GM12878 (cell line): ENCODE results near the gene SIK2. TPM values are rescaled to one million over a fixed set of nuclear protein-coding genes. Genes with fewer than 3 reads are reported as not detected.

Experiments
- ATAC-seq: fragments of 200-7000 bp; cut with Tn5 transposase; 3 replicates; pipeline ENCODE4 v1.9.1; 2020; ENCODE audit warnings: mild to moderate bottlenecking, moderate library complexity
- BruUV-seq: library from RNA; stranded (reverse); fragments of 400-500 nt; replicated peaks from 2 replicates; lab custom pipeline; 2021; lab: Mats Ljungman, UMichigan
- CTCF ChIA-PET: fragments of 300-600 bp; sonication (Branson Sonifier 250); formaldehyde crosslinking; extraction: SDS; loops from one replicate; lab custom pipeline; 2021; ENCODE audit warnings: inconsistent platforms; lab: Yijun Ruan, JAX
- POLR2A ChIA-PET: fragments of 350-600 bp; formaldehyde crosslinking; extraction: SDS; loops from one replicate; lab custom pipeline; 2021; ENCODE audit warnings: inconsistent platforms; lab: Charles Lee
- RAD21 ChIA-PET: fragments of 300-600 bp; sonication (Branson Sonifier 250); formaldehyde crosslinking; loops from one replicate; lab custom pipeline; 2023; ENCODE audit warnings: antibody characterized with exemption; ENCODE audit not compliant: unreplicated experiment; lab: Charles Lee
- SMC1A ChIA-PET: fragments of 300-600 bp; sonication (Branson Sonifier 250); formaldehyde crosslinking; loops from one replicate; lab custom pipeline; 2023; ENCODE audit not compliant: unreplicated experiment, uncharacterized antibody; lab: Charles Lee
- DNase-seq: peaks from one replicate; pipeline ENCODE4 v3.0.0-alpha.2; 2011; ENCODE audit warnings: low read depth, low spot score
- FAIRE-seq: peaks from 3 replicates; lab custom pipeline; 2011; peaks lifted over from hg19 to GRCh38; lab: Jason Lieb, UNC
- H2AFZ ChIP-seq: 2 replicates; pipeline ENCODE4 v1.6.0; 2011; ENCODE audit warnings: low read depth, low read length, control low read depth; ENCODE audit not compliant: control insufficient read depth
- H3K27ac ChIP-seq: 2 replicates; pipeline ENCODE4 v1.5.1; 2011; ENCODE audit warnings: control low read depth; ENCODE audit not compliant: control insufficient read depth, insufficient read depth
- H3K27me3 ChIP-seq, 2 experiments: replicated peaks in 1 of 2; 2 replicates each; pipeline versions ENCODE4 v1.6.0 to v1.6.1; 2011; ENCODE audit warnings: low read length in 1 of 2; ENCODE audit not compliant: control insufficient read depth in 2 of 2, insufficient read depth in 2 of 2
- H3K36me3 ChIP-seq, 2 experiments: 2 replicates each; pipeline ENCODE4 v1.5.1; 2011; ENCODE audit warnings: low read length in 1 of 2; ENCODE audit not compliant: control insufficient read depth in 2 of 2, insufficient read depth in 2 of 2
- H3K4me1 ChIP-seq: 2 replicates; pipeline ENCODE4 v1.6.1; 2011; ENCODE audit warnings: mild to moderate bottlenecking, low read length, moderate library complexity, mixed read lengths; ENCODE audit not compliant: control insufficient read depth, insufficient read depth
- H3K4me2 ChIP-seq: 2 replicates; pipeline ENCODE4 v1.6.0; 2011; ENCODE audit warnings: control low read depth; ENCODE audit not compliant: control insufficient read depth, insufficient read depth
- H3K4me3 ChIP-seq: fragments of 200-600 bp; sonication (generic); 2 replicates; pipeline ENCODE4 v1.5.1; 2016
- H3K79me2 ChIP-seq: 2 replicates; pipeline ENCODE4 v1.6.0; 2011; ENCODE audit warnings: low read length; ENCODE audit not compliant: control insufficient read depth, insufficient read depth
- H3K9ac ChIP-seq: 2 replicates; pipeline ENCODE4 v1.8.0; 2011; ENCODE audit warnings: low read length, control low read depth, mixed read lengths; ENCODE audit not compliant: control insufficient read depth, insufficient read depth
- H3K9me3 ChIP-seq: replicated peaks from 3 replicates; pipeline ENCODE4 v1.5.1; 2011; ENCODE audit warnings: mild to moderate bottlenecking, low read length; ENCODE audit not compliant: control insufficient read depth, insufficient read depth
- H4K20me1 ChIP-seq: 2 replicates; pipeline ENCODE4 v1.6.0; 2011; ENCODE audit not compliant: control insufficient read depth, insufficient read depth
- CBX3 ChIP-seq: fragments of 200-600 bp; sonication (generic); IDR thresholded peaks from 2 replicates; pipeline ENCODE4 v1.6.1; 2016; ENCODE audit warnings: low read depth, borderline replicate concordance
- CTCF ChIP-seq, 3 experiments: IDR thresholded peaks in 2 of 3; conservative IDR thresholded peaks in 1 of 3; 2 replicates each; pipeline ENCODE4 v1.5.1; 2011; ENCODE audit warnings: low read depth in 3 of 3, low read length in 3 of 3, mild to moderate bottlenecking in 3 of 3, control low read depth in 2 of 3, moderate library complexity in 2 of 3, inconsistent platforms in 1 of 3, mixed read lengths in 1 of 3; ENCODE audit not compliant: control insufficient read depth in 2 of 3, insufficient read depth in 1 of 3; ENCODE audit errors: extremely low read depth in 1 of 3
- MTA3 ChIP-seq: IDR thresholded peaks from 2 replicates; pipeline ENCODE4 v1.6.1; 2012; ENCODE audit warnings: low read length, inconsistent platforms, borderline replicate concordance
- POU2F2 ChIP-seq: IDR thresholded peaks from 3 replicates; pipeline ENCODE4 v1.6.1; 2011; ENCODE audit warnings: low read depth, mild to moderate bottlenecking, low read length, borderline replicate concordance
- RAD51 ChIP-seq: fragments of 450-650 bp; IDR thresholded peaks from 2 replicates; pipeline ENCODE4 v1.6.1; 2016; ENCODE audit warnings: moderate library complexity, mild to moderate bottlenecking, inconsistent platforms
- SREBF1 ChIP-seq: IDR thresholded peaks from 2 replicates; pipeline ENCODE4 v1.6.1; 2012; ENCODE audit warnings: mild to moderate bottlenecking, low read length
- SRF ChIP-seq, 2 experiments: IDR thresholded peaks; 2 replicates each; pipeline ENCODE4 v1.6.1; 2011; ENCODE audit warnings: low read depth in 2 of 2, low read length in 2 of 2, mild to moderate bottlenecking in 1 of 2, moderate library complexity in 1 of 2
- ZNF384 ChIP-seq: IDR thresholded peaks from 2 replicates; pipeline ENCODE4 v1.6.1; 2012; ENCODE audit warnings: low read depth, mild to moderate bottlenecking, low read length, improper control_type of control experiment, borderline replicate concordance
- ZNF622 ChIP-seq: fragments of 450-650 bp; IDR thresholded peaks from 2 replicates; pipeline ENCODE4 v1.6.1; 2017; ENCODE audit warnings: mild to moderate bottlenecking, inconsistent platforms
- WGBS: methylation state at CpG from one replicate; pipeline ENCODE4 v1.1.6; 2016; ENCODE audit warnings: low lambda C conversion rate; ENCODE audit not compliant: insufficient replicate concordance, insufficient coverage; ENCODE audit errors: missing lambda C conversion rate; 5-methylcytosine and 5-hydroxymethylcytosine counted together
- in situ Hi-C: fragments of 300-500 bp; cut with MboI; formaldehyde crosslinking; loops from 9 replicates; pipeline ENCODE4 v1.14.3; 2018; ENCODE audit warnings: mixed read lengths
- intact Hi-C: fragments of 100-400 bp; cut with micrococcal nuclease; formaldehyde crosslinking; loops from one replicate; pipeline ENCODE4 v1.14.2; 2022; ENCODE audit not compliant: unreplicated experiment
- polyA plus RNA-seq, 11 experiments: library from polyadenylated mRNA; depleted of rRNA in 4 of 11; unstranded in 6 of 11; stranded (reverse) in 5 of 11; fragments of >200 nt; fragmentation: Nextera tagmentation in 4 of 11; fragmentation: Illumina TruSeq in 1 of 11; extraction: Ambion mirVana in 4 of 11; extraction: Trizol in 1 of 11; gene quantifications; 1 replicate in 1 of 11; 2 replicates in 10 of 11; pipeline versions ENCODE4 v1.2.1 to v1.2.3, GENCODE V29; 2011 to 2016; ENCODE audit warnings: inconsistent platforms in 2 of 11, missing spikeins in 2 of 11, low read depth in 1 of 11
- total RNA-seq, 4 experiments: library from RNA; depleted of rRNA in 3 of 4; stranded (reverse); fragments of >200 nt in 3 of 4; fragmentation: Illumina TruSeq in 1 of 4; extraction: Trizol in 1 of 4; gene quantifications; 2 replicates each; pipeline versions ENCODE4 v1.2.1 to v1.2.3, GENCODE V29; 2013 to 2021
- TF ChIP-seq, protein P1 (sequence below): fragments of 450-650 bp; formaldehyde crosslinking; IDR thresholded peaks from 2 replicates; pipeline ENCODE4 v1.5.0; 2022; ENCODE audit warnings: mild to moderate bottlenecking, missing genetic modification characterization
- TF ChIP-seq, protein P2 (sequence below): fragments of 150-350 bp; IDR thresholded peaks from 2 replicates; pipeline ENCODE4 v1.6.1; 2016; ENCODE audit warnings: low read depth, low read length

Gene SIK2
- total and polyA plus RNA-seq, 10 of the 15 experiments (the other 5 are each of a cell fraction or from before 2014, with no cell fraction given) = 0.97 to 14.2 (median 4.5) TPM

DNA sequence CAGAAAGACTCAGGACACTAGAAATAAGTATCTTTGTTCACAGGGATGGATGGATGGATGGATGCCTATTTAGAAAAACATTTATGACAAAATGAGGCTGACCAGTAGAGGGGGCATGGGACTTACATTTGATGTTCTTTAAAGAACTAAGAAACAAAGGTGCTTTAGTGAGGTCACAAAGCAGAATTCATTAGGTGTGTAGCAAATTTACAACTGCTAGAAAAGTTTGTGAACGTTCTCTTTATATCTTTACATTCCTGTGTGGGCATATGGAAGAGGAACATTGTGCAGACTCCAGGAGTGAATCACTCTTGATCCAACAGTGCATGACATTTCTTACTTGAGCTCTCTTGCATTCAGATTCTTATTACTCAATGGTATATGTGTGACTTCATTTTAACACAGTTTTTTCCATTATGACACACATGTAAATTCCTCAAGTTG is 15.8 kb upstream of the SIK2 start (continued):
- TF ChIP-seq, protein P1, sequence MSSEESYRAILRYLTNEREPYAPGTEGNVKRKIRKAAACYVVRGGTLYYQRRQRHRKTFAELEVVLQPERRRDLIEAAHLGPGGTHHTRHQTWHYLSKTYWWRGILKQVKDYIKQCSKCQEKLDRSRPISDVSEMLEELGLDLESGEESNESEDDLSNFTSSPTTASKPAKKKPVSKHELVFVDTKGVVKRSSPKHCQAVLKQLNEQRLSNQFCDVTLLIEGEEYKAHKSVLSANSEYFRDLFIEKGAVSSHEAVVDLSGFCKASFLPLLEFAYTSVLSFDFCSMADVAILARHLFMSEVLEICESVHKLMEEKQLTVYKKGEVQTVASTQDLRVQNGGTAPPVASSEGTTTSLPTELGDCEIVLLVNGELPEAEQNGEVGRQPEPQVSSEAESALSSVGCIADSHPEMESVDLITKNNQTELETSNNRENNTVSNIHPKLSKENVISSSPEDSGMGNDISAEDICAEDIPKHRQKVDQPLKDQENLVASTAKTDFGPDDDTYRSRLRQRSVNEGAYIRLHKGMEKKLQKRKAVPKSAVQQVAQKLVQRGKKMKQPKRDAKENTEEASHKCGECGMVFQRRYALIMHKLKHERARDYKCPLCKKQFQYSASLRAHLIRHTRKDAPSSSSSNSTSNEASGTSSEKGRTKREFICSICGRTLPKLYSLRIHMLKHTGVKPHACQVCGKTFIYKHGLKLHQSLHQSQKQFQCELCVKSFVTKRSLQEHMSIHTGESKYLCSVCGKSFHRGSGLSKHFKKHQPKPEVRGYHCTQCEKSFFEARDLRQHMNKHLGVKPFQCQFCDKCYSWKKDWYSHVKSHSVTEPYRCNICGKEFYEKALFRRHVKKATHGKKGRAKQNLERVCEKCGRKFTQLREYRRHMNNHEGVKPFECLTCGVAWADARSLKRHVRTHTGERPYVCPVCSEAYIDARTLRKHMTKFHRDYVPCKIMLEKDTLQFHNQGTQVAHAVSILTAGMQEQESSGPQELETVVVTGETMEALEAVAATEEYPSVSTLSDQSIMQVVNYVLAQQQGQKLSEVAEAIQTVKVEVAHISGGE (CRISPR knock-in tag) = no peak
- TF ChIP-seq ZNF384 (no peak), SRF (IDR thresholded peaks at IDR 0.05; ENCODE audit: low read depth in 2 of 2, low read length in 2 of 2) (no peak), SREBF1 (no peak), CBX3 (no peak), RAD51 (no peak), MTA3 (no peak), ZNF622 (no peak)

- H3K36me3 ChIP-seq = no peaks in the 10 kb centered on the region
- WGBS = 85% methylated on average over 2 of the region's 2 CpGs
- ChIA-PET POLR2A (no interaction called here), RAD21 (interaction anchor here (0.7 to 7.3 kb wide), 2 partner anchors 189 to 267 kb away, joined by 6 to 65 read pairs; no protein-coding TSS in a partner anchor), CTCF (interaction anchor here (1.1 to 6.3 kb wide), 5 partner anchors 187 to 691 kb away, joined by 3 to 94 read pairs (median 6); no protein-coding TSS in a partner anchor), SMC1A (interaction anchor here (0.9 to 2.4 kb wide), 5 partner anchors 9 to 192 kb away, joined by 3 to 11 read pairs (median 4); no protein-coding TSS in a partner anchor)
- no peaks in the 10 kb centered on the region for H3K9me3 ChIP-seq
- H3K4me2 ChIP-seq = no peak overlapping the region
- DNase-seq (no peak), FAIRE-seq (no peak), ATAC-seq (no peak)
- no peak overlapping the region for H3K9ac ChIP-seq
- H2AFZ ChIP-seq = no peak overlapping the region
- in situ Hi-C loops = no loop called here
- no peaks in the 10 kb centered on the region; a peak in 2 of 4 replicates for H3K27me3 ChIP-seq
- intact Hi-C loops = no loop called here
- H4K20me1 ChIP-seq = no peaks in the 10 kb centered on the region
- no peak overlapping the region for H3K4me3 ChIP-seq
- H3K79me2 ChIP-seq = no peaks in the 10 kb centered on the region
- H3K4me1 ChIP-seq = no peaks in the 10 kb centered on the region; the same call in 1 of the 2 replicates
- TF ChIP-seq POU2F2 (no peak), CTCF (IDR thresholded peaks at IDR 0.05 in 2 of 3, conservative IDR thresholded peaks at IDR 0.05 in 1 of 3; ENCODE audit: control insufficient read depth in 2 of 3, extremely low read depth in 1 of 3, insufficient read depth in 1 of 3, low read depth in 3 of 3, low read length in 3 of 3) (no peak)
- TF ChIP-seq, protein P2, sequence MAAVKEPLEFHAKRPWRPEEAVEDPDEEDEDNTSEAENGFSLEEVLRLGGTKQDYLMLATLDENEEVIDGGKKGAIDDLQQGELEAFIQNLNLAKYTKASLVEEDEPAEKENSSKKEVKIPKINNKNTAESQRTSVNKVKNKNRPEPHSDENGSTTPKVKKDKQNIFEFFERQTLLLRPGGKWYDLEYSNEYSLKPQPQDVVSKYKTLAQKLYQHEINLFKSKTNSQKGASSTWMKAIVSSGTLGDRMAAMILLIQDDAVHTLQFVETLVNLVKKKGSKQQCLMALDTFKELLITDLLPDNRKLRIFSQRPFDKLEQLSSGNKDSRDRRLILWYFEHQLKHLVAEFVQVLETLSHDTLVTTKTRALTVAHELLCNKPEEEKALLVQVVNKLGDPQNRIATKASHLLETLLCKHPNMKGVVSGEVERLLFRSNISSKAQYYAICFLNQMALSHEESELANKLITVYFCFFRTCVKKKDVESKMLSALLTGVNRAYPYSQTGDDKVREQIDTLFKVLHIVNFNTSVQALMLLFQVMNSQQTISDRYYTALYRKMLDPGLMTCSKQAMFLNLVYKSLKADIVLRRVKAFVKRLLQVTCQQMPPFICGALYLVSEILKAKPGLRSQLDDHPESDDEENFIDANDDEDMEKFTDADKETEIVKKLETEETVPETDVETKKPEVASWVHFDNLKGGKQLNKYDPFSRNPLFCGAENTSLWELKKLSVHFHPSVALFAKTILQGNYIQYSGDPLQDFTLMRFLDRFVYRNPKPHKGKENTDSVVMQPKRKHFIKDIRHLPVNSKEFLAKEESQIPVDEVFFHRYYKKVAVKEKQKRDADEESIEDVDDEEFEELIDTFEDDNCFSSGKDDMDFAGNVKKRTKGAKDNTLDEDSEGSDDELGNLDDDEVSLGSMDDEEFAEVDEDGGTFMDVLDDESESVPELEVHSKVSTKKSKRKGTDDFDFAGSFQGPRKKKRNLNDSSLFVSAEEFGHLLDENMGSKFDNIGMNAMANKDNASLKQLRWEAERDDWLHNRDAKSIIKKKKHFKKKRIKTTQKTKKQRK = no peak
- no TSS peak for BruUV-seq
- H3K27ac ChIP-seq = no peak overlapping the region
Observed at GRCh38 chr11:111589114-111589513, 13.1 kb upstream of the SIK2 start.
